WTC11 (cell line): Measurements from ENCODE around the gene DUOX1.

ENCODE experiments used
- ATF1 ChIP-seq: sonication (generic); formaldehyde crosslinking; IDR thresholded peaks from 2 replicates; pipeline ENCODE4 v1.8.1; 2023; ENCODE audit warnings: mild to moderate bottlenecking, moderate library complexity, missing genetic modification reagents
- ATF2 ChIP-seq: sonication (generic); formaldehyde crosslinking; IDR thresholded peaks from 2 replicates; pipeline ENCODE4 v1.8.1; 2022; ENCODE audit warnings: low read depth, missing genetic modification reagents, borderline replicate concordance
- ATF3 ChIP-seq: sonication (generic); formaldehyde crosslinking; conservative IDR thresholded peaks from 2 replicates; pipeline ENCODE4 v1.8.1; 2022; ENCODE audit warnings: mild to moderate bottlenecking, missing genetic modification reagents
- CTCF ChIP-seq: fragments of 200-600 bp; IDR thresholded peaks from 2 replicates; pipeline ENCODE4 v1.8.0; 2022; ENCODE audit warnings: antibody characterized with exemption
- IRF2 ChIP-seq: sonication (generic); formaldehyde crosslinking; IDR thresholded peaks from 2 replicates; pipeline ENCODE4 v1.8.0; 2022; ENCODE audit warnings: low read depth, missing genetic modification reagents, borderline replicate concordance
- JUN ChIP-seq: sonication (generic); formaldehyde crosslinking; IDR thresholded peaks from 2 replicates; pipeline ENCODE4 v1.8.0; 2023; ENCODE audit warnings: mild to moderate bottlenecking, missing genetic modification reagents
- MAX ChIP-seq: sonication (generic); formaldehyde crosslinking; IDR thresholded peaks from 2 replicates; pipeline ENCODE4 v1.8.0; 2022; ENCODE audit warnings: mild to moderate bottlenecking, missing genetic modification reagents
- MLX ChIP-seq: sonication (generic); formaldehyde crosslinking; IDR thresholded peaks from 2 replicates; pipeline ENCODE4 v1.8.1; 2023; ENCODE audit warnings: mild to moderate bottlenecking, missing genetic modification reagents, moderate library complexity
- NR2C2 ChIP-seq: sonication (generic); formaldehyde crosslinking; IDR thresholded peaks from 2 replicates; pipeline ENCODE4 v1.8.0; 2022; ENCODE audit warnings: mild to moderate bottlenecking, missing genetic modification reagents
- TEAD4 ChIP-seq: sonication (generic); formaldehyde crosslinking; IDR thresholded peaks from 2 replicates; pipeline ENCODE4 v1.8.0; 2022; ENCODE audit warnings: mild to moderate bottlenecking, missing genetic modification reagents
- ZBTB21 ChIP-seq: sonication (generic); formaldehyde crosslinking; IDR thresholded peaks from 2 replicates; pipeline ENCODE4 v1.8.1; 2023; ENCODE audit warnings: mild to moderate bottlenecking, missing genetic modification reagents, borderline replicate concordance
- ZNF281 ChIP-seq: sonication (generic); formaldehyde crosslinking; IDR thresholded peaks from 2 replicates; pipeline ENCODE4 v1.8.0; 2023; ENCODE audit warnings: mild to moderate bottlenecking, missing genetic modification reagents
- ZSCAN18 ChIP-seq: fragments of 250-450 bp; sonication (Bioruptor Pico); IDR thresholded peaks from 2 replicates; pipeline ENCODE4 v2.1.2; 2022; ENCODE audit warnings: mild to moderate bottlenecking, moderate library complexity

GRCh38 chr15:45115312-45115820 lies 14.4 kb upstream of the DUOX1 start:
- TF ChIP-seq MAX (CRISPR knock-in tag) (no peak), CTCF (no peak), TEAD4 (CRISPR knock-in tag) (no peak), ATF3 (no peak), ATF2 (CRISPR knock-in tag) (no peak), ZSCAN18 (CRISPR knock-in tag) (no peak), MLX (CRISPR knock-in tag) (no peak), JUN (CRISPR knock-in tag) (no peak), IRF2 (CRISPR knock-in tag) (no peak), ZNF281 (CRISPR knock-in tag) (no peak), NR2C2 (CRISPR knock-in tag) (no peak), ZBTB21 (CRISPR knock-in tag) (no peak), ATF1 (no peak)
